Stomach (tissue), 4 donors: ENCODE data around the gene PSG1.

Experiments used
- CTCF ChIP-seq, 7 experiments: fragments of 450-650 bp in 4 of 7; fragments of 200-600 bp in 3 of 7; sonication (generic) in 3 of 7; IDR thresholded peaks; one replicate each; pipeline ENCODE4 v1.5.1; 2016 to 2019; ENCODE audit warnings: antibody characterized with exemption in 7 of 7, control low read depth in 2 of 7, mild to moderate bottlenecking in 1 of 7
- POLR2A ChIP-seq, 4 donors: fragments of 450-650 bp; IDR thresholded peaks; one replicate each; pipeline ENCODE4 v1.6.1; 2016; ENCODE audit warnings: antibody characterized with exemption in 4 of 4, control low read depth in 2 of 4, mild to moderate bottlenecking in 1 of 4, moderate library complexity in 1 of 4
- POLR2AphosphoS5 ChIP-seq, 3 donors: sonication (generic); formaldehyde crosslinking; IDR thresholded peaks; one replicate each; pipeline ENCODE4 v1.6.1; 2016; ENCODE audit warnings: antibody characterized with exemption in 3 of 3

DNA sequence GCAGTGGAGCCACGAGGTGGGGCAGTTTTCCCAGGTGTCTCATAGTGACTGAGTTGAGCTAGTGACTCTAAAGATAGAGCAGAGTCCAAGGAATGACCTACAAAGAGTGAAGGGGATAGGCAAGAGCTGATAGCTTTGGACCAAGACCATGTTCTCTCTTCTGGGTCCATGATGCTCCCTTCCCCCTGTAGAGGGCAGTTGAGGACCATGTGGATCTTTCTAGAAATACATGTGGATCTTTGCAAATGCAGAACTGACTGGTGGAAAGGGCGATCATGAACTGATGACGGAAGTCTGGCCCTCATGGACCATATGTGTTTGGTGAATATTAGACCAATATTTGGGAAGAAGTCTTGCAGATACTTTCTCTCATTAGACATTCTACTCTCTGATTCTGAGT is 6.9 kb downstream of the PSG1 start:
- no peak for TF ChIP-seq CTCF (IDR thresholded peaks at IDR 0.05)
- no peak for TF ChIP-seq POLR2AphosphoS5 (IDR thresholded peaks at IDR 0.05)
- TF ChIP-seq POLR2A (IDR thresholded peaks at IDR 0.05), result no peak
